Inferior parietal cortex (tissue), 1 donor: ENCODE data around the gene NEK2.
"Not testable (repeated sequence)": the region's sequence is repeated elsewhere in the genome, so short reads cannot be mapped to it uniquely, and the experiment has no call there.

Source experiments
- DNase-seq: peaks from one replicate; pipeline ENCODE4 v3.0.0-alpha.2; 2016; ENCODE audit errors: extremely low spot score

The NEK2 gene

GRCh38 chr1:211695135-211695816, 19.9 kb upstream of the NEK2 start:
- no peak for DNase-seq

GRCh38 chr1:211693911-211694310, 18.5 kb upstream of the NEK2 start:
- DNase-seq: not testable (repeated sequence)

- DNase-seq: no peak
Observed at GRCh38 chr1:211688421-211688820, 13.0 kb upstream of the NEK2 start.

DNA sequence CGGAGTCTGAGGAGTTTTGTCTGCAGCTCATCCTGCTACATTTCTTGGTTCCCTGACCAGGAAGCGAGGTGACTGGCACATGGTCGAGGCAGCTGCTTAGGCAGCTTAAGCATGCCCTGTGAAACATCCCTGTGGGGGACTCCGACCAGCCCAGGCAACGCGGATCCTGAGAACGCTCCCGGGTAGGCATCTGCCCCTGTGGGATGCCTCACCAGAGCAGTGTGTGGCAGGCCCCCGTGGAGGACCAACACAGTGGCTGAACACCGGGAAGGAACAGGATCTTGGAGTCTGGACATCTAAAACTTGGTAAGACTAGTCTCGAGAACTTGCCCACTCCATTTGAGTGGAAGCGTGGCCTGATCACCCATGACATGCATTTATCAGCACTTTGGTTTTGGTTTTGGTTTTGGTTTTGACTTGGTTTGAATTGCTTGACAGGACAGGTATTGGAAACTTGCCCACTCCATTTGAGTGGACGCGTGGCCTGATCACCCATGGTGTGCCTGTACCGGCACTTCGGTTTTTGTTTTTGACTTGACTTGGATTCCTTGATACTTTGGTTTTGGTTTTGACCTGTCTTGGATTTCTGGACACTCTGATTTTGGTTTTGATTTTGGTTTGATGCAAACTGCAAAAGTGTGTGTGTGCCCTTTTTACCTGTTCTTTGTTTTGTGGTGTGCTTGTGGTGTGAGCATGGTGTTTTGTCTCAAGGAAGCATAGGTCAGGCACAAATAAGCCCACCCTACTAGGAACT, 12.2 kb upstream of the NEK2 start:
- DNase-seq: no peak

DNA sequence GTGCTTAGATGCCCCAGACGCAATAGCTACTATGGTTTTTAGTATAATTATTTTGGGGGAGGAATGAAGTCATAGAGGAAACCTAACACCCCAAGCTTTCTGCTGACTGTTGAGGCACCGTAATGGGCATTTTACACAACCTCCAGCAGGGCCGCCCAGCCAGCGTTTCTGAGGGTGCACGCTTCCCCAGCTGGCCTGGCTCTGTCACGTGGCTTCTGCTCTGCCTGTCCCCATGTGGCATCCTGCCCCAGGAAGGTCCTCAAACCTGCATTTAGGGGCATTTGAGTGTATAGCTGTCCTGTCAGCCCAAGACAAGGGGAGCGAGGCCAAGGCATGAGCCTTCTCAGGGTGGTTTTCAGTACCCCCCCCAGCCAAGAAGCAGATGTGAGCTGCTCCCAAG, 10.4 kb upstream of the NEK2 start:
- no peak for DNase-seq

GRCh38 chr1:211684791-211685190, 9.4 kb upstream of the NEK2 start:
- DNase-seq: no peak

DNA sequence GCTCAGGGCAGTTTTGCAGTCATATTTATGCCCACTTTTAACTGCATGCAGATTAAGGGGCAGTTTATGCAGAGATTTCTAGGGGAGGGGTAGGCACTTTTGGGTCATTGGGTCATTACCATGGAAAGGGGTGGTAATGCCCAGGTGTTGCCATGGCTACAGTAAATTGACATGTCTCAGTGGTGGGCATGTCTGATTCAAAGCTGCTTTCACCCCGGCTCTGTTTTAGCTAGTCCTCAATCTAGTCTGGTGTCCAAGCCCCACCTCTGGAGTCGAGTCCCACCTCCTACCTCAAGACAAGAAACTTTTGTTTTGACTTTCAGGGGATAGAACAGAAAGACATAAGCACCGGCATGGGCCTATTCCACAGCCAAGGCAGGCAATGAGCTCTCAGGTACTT, 8.9 kb upstream of the NEK2 start:
- DNase-seq: no peak

DNA sequence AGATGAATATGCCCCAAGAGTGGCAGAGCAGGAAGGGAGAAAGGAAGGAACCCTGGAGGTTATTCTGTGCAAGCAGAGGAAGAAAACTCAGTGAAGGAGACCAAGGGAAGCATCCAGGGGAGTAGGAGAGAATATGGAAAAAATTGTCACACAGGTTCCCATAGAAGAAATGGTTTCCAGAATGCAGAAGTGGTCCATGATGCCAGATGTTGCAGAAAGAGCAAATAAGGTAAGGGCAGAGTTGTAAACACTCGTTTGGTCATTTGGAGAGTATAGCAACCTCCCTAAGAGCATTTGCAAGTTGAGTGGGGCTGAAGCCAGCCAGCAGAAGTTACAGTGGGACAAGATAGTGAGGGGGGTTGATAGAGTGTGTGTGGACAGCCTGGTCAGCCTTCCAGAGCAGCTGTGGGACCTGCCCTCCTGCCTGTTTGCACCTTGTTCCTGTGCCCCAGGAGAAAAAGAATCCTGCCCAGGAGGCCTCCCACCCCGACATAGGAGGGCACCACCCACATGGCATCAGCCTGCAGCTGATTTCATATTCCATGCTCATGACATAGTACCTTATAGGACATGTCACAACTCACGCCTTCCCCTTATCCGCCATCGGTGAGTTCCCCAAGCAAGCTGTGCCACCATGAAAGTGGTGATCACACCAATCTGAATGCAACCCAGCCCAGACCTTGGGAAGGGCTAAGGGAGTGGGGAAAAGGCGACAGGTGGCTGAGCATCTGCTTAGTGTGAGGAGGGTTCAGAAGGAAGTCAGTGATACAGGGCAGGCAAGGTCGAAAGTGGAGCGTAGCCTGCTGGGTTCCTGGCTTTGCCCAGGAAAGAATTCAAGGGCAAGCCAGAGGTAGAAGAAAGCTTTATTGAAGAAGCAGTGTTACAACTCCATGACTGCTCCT, 8.2 kb upstream of the NEK2 start:
- DNase-seq: no peak

DNA sequence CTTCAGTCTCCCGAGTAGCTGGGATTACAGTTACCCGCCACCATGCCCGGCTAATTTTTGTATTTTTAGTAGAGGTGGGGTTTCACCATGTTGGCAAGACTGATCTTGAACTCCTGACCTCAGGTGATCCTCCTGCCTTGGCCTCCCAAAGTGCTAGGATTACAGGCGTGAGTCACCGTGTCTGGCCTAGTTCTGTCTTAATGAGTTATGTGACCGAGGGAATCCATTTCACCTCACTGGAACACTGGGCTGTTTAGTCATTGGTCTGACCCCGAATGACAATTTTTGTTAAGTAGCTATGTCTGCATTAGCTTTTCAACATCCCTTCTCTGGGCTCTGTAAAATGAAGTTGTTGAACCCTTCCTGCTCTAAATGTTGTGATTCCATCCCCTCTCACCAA, 6.8 kb upstream of the NEK2 start:
- DNase-seq: not testable (repeated sequence)

- DNase-seq: peak; percentile 92
Observed at GRCh38 chr1:211680752-211681327, 5.4 kb upstream of the NEK2 start.

DNA sequence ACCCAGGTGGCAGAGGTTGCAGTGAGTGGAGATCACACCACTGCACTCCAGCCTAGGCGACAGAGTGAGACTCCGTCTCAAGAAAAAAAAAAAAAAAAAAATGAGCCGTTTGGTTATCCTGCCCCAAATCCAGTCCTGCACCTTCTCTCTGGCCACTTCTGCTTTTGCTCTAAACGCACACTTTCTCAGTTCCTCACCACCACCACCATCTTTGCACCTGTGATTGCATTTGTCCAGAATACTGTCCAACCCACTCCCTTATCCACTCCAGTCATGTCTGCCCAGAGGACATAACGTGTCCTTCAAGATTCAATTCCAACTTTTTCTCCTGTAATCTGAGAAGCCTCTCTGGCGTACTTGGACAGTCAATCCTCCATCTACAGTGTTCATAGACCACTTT, 2.2 kb upstream of the NEK2 start:
- no peak for DNase-seq

- no peak for DNase-seq
Observed at GRCh38 chr1:211676761-211677160, 1.3 kb upstream of the NEK2 start.

- DNase-seq: no peak
Observed at GRCh38 chr1:211676106-211676583, 724 bp upstream of the NEK2 start.

- no peak for DNase-seq
Observed at GRCh38 chr1:211667065-211667617, 8.3 kb downstream of the NEK2 start.

DNA sequence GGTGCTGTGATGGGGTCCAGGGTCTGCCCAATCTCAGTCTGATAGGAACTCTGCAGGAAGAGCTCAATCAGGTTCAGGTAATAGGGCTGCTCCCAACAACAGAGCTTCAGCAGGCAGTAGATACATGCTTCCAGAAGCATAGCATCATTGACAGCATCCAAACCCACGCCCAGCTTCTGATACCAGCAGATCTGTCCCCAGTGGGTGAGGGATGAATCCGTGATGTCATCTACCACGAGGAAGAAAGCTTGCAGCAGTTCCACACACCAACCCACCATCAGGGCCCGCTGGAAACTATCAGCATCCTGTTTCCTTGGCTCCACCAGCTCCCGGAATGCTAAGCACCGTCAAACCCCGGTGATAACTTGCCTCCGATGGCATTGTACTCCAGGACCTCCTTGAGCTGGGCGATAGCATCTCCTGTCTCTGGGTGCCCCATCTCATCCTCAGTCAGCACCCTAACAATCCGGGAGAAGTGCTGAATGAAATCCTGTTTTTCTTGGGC, 14.7 kb downstream of the NEK2 start:
- no peak for DNase-seq

- no peak for DNase-seq
Observed at GRCh38 chr1:211656728-211657127, 18.7 kb downstream of the NEK2 start.

GRCh38 chr1:211654838-211655787, 20.3 kb downstream of the NEK2 start:
- DNase-seq: peak; percentile 88

DNA sequence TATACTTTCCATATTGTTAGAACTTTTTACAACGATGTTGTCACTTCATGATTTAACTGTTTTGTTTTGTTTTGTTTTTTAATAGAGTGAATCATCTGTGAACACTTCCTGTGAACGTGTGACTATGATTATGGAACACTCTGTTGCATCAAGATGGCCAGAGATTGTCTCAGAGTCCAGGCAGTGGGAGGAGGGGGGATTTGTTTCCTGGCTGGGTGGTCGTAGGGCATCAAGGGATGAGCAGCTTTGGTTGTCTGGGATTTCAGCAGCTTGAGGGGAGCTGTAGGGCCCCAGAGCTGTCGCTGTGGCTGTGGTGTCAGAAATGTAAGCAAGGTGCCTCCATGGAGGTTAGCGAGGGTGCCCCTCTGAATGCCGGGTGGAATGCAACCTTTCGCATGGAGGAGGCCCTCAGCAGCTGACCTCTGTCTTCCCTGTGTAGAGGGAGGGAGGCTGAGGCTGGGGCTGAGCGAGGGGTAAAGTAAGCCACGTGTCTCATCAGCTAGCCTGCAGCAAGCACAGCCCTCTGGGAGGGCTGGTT, 21.4 kb downstream of the NEK2 start:
- no peak for DNase-seq

DNA sequence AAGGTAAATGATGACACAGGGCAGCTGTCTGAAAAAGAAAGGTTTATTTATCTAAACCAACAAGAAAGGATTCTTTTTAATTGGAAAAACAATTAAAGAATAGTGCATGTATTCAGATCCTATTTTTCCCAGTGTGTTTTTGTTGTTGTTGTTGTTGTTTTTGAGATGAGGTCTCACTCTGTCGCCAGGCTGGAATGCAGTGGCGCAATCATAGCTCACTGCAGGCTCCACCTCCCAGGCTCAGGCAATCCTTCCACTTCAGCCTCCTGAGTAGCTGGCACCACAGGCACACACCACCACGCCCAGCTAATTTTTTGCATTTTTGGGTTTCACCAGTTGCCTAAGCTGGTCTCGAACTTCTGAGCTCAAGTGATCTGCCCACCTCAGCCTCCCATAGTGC, 22.1 kb downstream of the NEK2 start:
- DNase-seq: no peak

GRCh38 chr1:211652371-211652770, 23.1 kb downstream of the NEK2 start:
- DNase-seq: no peak
